ENCODE measurements around the gene MIEN1.

MIEN1 gene

GRCh38 chr17:39754161-39754957 is 24.0 kb upstream of the MIEN1 start:
- H3K4me2 ChIP-seq (ENCODE audit: low read length), result peak overlapping the region; percentile 74
- no CpG with 5 or more reads among the region's 91 CpGs for WGBS (ENCODE audit: extremely low coverage, insufficient coverage, low lambda C conversion rate)

GRCh38 chr17:39753514-39754160 is 23.3 kb upstream of the MIEN1 start:
- H4K8ac ChIP-seq (ENCODE audit: low read depth, low read length), result no peak overlapping the region
- WGBS (ENCODE audit: extremely low coverage, insufficient coverage, low lambda C conversion rate), result no CpG with 5 or more reads among the region's 55 CpGs
- H2AK5ac ChIP-seq (ENCODE audit: low read length), result no peak overlapping the region
- no peak overlapping the region for H3K27ac ChIP-seq (ENCODE audit: low read depth, low read length)
- H3K18ac ChIP-seq (ENCODE audit: low read length), result peak overlapping the region; percentile 5
- peak; percentile 41 for DNase-seq
- no peaks in the 10 kb centered on the region for H3K36me3 ChIP-seq (ENCODE audit: control insufficient read depth, insufficient read depth, low read length)
- peak overlapping the region; percentile 45 for H3K4ac ChIP-seq (ENCODE audit: low read depth, low read length)
- H3K9ac ChIP-seq (ENCODE audit: low read length), result peak overlapping the region; percentile 74
- H2BK5ac ChIP-seq (ENCODE audit: low read length), result peak overlapping the region; percentile 39
- no peak overlapping the region for H2BK15ac ChIP-seq (replicated peaks; ENCODE audit: low read depth)
- no peaks in the 10 kb centered on the region for H3K79me2 ChIP-seq (ENCODE audit: control insufficient read depth, insufficient read depth, low read length)
- peaks cover 4% of the 10 kb centered on the region for H3K4me1 ChIP-seq (ENCODE audit: control insufficient read depth, low read depth, low read length)
- peak overlapping the region; percentile 5 for H3K4me3 ChIP-seq (ENCODE audit: low read length)
- H3K23ac ChIP-seq (ENCODE audit: low read length), result peak overlapping the region; percentile 59
- H3K4me2 ChIP-seq (ENCODE audit: low read length), result peak overlapping the region; percentile 58
- peak overlapping the region; percentile 92 for H3K56ac ChIP-seq (ENCODE audit: low read length)
- no peak overlapping the region for H4K5ac ChIP-seq (ENCODE audit: low read length)
- H3K79me1 ChIP-seq (ENCODE audit: low read length), result no peaks in the 10 kb centered on the region
- H3K27me3 ChIP-seq (ENCODE audit: insufficient read depth, low read length, poor library complexity), result no peaks in the 10 kb centered on the region
- no peak overlapping the region for H2BK120ac ChIP-seq (ENCODE audit: low read depth, low read length)

More at GRCh38 chr17:39754161-39754957, 24.0 kb upstream of the MIEN1 start:
- Histone ChIP-seq H2AK5ac (ENCODE audit: low read length) (no peak overlapping the region), H3K27me3 (ENCODE audit: insufficient read depth, low read length, poor library complexity) (no peaks in the 10 kb centered on the region), H3K79me1 (ENCODE audit: low read length) (no peaks in the 10 kb centered on the region), H3K4me1 (ENCODE audit: control insufficient read depth, low read depth, low read length) (peaks cover 4% of the 10 kb centered on the region), H3K4ac (ENCODE audit: low read depth, low read length) (peak overlapping the region; percentile 45), H3K9ac (ENCODE audit: low read length) (peak overlapping the region; percentile 74), H3K79me2 (ENCODE audit: control insufficient read depth, insufficient read depth, low read length) (no peaks in the 10 kb centered on the region), H3K18ac (ENCODE audit: low read length) (peak overlapping the region; percentile 75), H2BK15ac (replicated peaks; ENCODE audit: low read depth) (no peak overlapping the region), H3K23ac (ENCODE audit: low read length) (peak overlapping the region; percentile 80), H3K27ac (ENCODE audit: low read depth, low read length) (peak overlapping the region; percentile 14), H3K56ac (ENCODE audit: low read length) (peak overlapping the region; percentile 92), H2BK5ac (ENCODE audit: low read length) (peak overlapping the region; percentile 39), H3K36me3 (ENCODE audit: control insufficient read depth, insufficient read depth, low read length) (no peaks in the 10 kb centered on the region), H4K8ac (ENCODE audit: low read depth, low read length) (no peak overlapping the region), H3K4me3 (ENCODE audit: low read length) (peak overlapping the region; percentile 53), H4K5ac (ENCODE audit: low read length) (no peak overlapping the region), H2BK120ac (ENCODE audit: low read depth, low read length) (no peak overlapping the region)
- DNase-seq, result peak; percentile 76

GRCh38 chr17:39752241-39752881 is 22.0 kb upstream of the MIEN1 start:
- Histone ChIP-seq H4K5ac (ENCODE audit: low read length) (no peak overlapping the region), H3K18ac (ENCODE audit: low read length) (no peak overlapping the region), H3K4me1 (ENCODE audit: control insufficient read depth, low read depth, low read length) (peaks cover 4% of the 10 kb centered on the region), H3K4ac (ENCODE audit: low read depth, low read length) (no peak overlapping the region), H4K8ac (ENCODE audit: low read depth, low read length) (no peak overlapping the region), H2BK5ac (ENCODE audit: low read length) (no peak overlapping the region), H2BK15ac (replicated peaks; ENCODE audit: low read depth) (no peak overlapping the region), H3K4me2 (ENCODE audit: low read length) (no peak overlapping the region), H3K9ac (ENCODE audit: low read length) (peak overlapping the region; percentile 19), H3K27ac (ENCODE audit: low read depth, low read length) (no peak overlapping the region), H3K56ac (ENCODE audit: low read length) (peak overlapping the region; percentile 42), H3K79me1 (ENCODE audit: low read length) (no peaks in the 10 kb centered on the region), H3K4me3 (ENCODE audit: low read length) (no peak overlapping the region), H2BK120ac (ENCODE audit: low read depth, low read length) (no peak overlapping the region), H3K36me3 (ENCODE audit: control insufficient read depth, insufficient read depth, low read length) (no peaks in the 10 kb centered on the region), H3K79me2 (ENCODE audit: control insufficient read depth, insufficient read depth, low read length) (no peaks in the 10 kb centered on the region), H2AK5ac (ENCODE audit: low read length) (no peak overlapping the region), H3K27me3 (ENCODE audit: insufficient read depth, low read length, poor library complexity) (no peaks in the 10 kb centered on the region), H3K23ac (ENCODE audit: low read length) (no peak overlapping the region)
- DNase-seq, result no peak
- WGBS (ENCODE audit: extremely low coverage, insufficient coverage, low lambda C conversion rate), result no CpG with 5 or more reads among the region's 13 CpGs

GRCh38 chr17:39751637-39752036 is 21.3 kb upstream of the MIEN1 start:
- Histone ChIP-seq H2BK5ac (ENCODE audit: low read length) (no peak overlapping the region), H2BK120ac (ENCODE audit: low read depth, low read length) (no peak overlapping the region), H3K36me3 (ENCODE audit: control insufficient read depth, insufficient read depth, low read length) (no peaks in the 10 kb centered on the region), H3K23ac (ENCODE audit: low read length) (peak overlapping the region; percentile 24), H3K79me1 (ENCODE audit: low read length) (no peaks in the 10 kb centered on the region), H4K8ac (ENCODE audit: low read depth, low read length) (no peak overlapping the region), H3K18ac (ENCODE audit: low read length) (no peak overlapping the region), H3K27me3 (ENCODE audit: insufficient read depth, low read length, poor library complexity) (no peaks in the 10 kb centered on the region), H3K4ac (ENCODE audit: low read depth, low read length) (no peak overlapping the region), H3K4me1 (ENCODE audit: control insufficient read depth, low read depth, low read length) (peaks cover 2% of the 10 kb centered on the region), H3K27ac (ENCODE audit: low read depth, low read length) (no peak overlapping the region), H3K4me2 (ENCODE audit: low read length) (no peak overlapping the region), H3K79me2 (ENCODE audit: control insufficient read depth, insufficient read depth, low read length) (no peaks in the 10 kb centered on the region), H3K4me3 (ENCODE audit: low read length) (no peak overlapping the region), H2BK15ac (replicated peaks; ENCODE audit: low read depth) (no peak overlapping the region), H3K9ac (ENCODE audit: low read length) (no peak overlapping the region), H4K5ac (ENCODE audit: low read length) (no peak overlapping the region), H2AK5ac (ENCODE audit: low read length) (no peak overlapping the region), H3K56ac (ENCODE audit: low read length) (peak overlapping the region; percentile 8)
- no CpG with 5 or more reads among the region's 10 CpGs for WGBS (ENCODE audit: extremely low coverage, insufficient coverage, low lambda C conversion rate)
- DNase-seq, result no peak

- no peak overlapping the region for H2BK120ac ChIP-seq (ENCODE audit: low read depth, low read length)
- H3K4me1 ChIP-seq (ENCODE audit: control insufficient read depth, low read depth, low read length), result peaks cover 2% of the 10 kb centered on the region
- H3K9ac ChIP-seq (ENCODE audit: low read length), result no peak overlapping the region
- DNase-seq, result no peak
- H2BK15ac ChIP-seq (replicated peaks; ENCODE audit: low read depth), result no peak overlapping the region
- no peak overlapping the region for H3K56ac ChIP-seq (ENCODE audit: low read length)
- H3K18ac ChIP-seq (ENCODE audit: low read length), result no peak overlapping the region
- no peaks in the 10 kb centered on the region for H3K36me3 ChIP-seq (ENCODE audit: control insufficient read depth, insufficient read depth, low read length)
- H3K79me1 ChIP-seq (ENCODE audit: low read length), result no peaks in the 10 kb centered on the region
- H3K4me2 ChIP-seq (ENCODE audit: low read length), result no peak overlapping the region
- no peak overlapping the region for H3K23ac ChIP-seq (ENCODE audit: low read length)
- H3K79me2 ChIP-seq (ENCODE audit: control insufficient read depth, insufficient read depth, low read length), result no peaks in the 10 kb centered on the region
- no peak overlapping the region for H4K5ac ChIP-seq (ENCODE audit: low read length)
- no peak overlapping the region for H3K27ac ChIP-seq (ENCODE audit: low read depth, low read length)
- no peak overlapping the region for H3K4me3 ChIP-seq (ENCODE audit: low read length)
- no CpG with 5 or more reads among the region's 5 CpGs for WGBS (ENCODE audit: extremely low coverage, insufficient coverage, low lambda C conversion rate)
- H4K8ac ChIP-seq (ENCODE audit: low read depth, low read length), result no peak overlapping the region
- no peak overlapping the region for H2BK5ac ChIP-seq (ENCODE audit: low read length)
- no peaks in the 10 kb centered on the region for H3K27me3 ChIP-seq (ENCODE audit: insufficient read depth, low read length, poor library complexity)
- no peak overlapping the region for H2AK5ac ChIP-seq (ENCODE audit: low read length)
- H3K4ac ChIP-seq (ENCODE audit: low read depth, low read length), result no peak overlapping the region
Measured at GRCh38 chr17:39751016-39751543, 20.7 kb upstream of the MIEN1 start.

Measured in mesendoderm (in vitro differentiated cells).